ENCODE data around the gene HNRNPA3.

DNA sequence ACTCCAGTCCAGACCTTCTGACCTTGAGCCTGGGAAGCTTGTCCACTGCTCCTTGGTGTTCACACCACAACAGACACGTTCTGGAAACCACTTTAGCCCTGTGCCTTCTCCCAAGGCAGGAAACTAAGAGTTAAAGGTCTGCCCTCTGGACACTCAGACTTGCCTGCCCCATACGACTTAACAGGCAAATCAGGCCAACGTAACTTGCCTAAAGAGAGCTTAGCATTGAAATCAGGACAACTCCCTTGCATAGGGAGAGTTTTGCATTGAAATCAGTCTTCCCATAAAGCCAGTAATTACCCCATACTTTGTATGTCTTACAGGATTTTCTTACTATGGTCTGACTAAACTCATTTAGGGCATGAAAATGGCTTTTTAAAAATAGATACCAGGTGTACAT, 33.4 kb downstream of the HNRNPA3 start:
- TF ChIP-seq EZH2 (IDR thresholded peaks at IDR 0.05; ENCODE audit: insufficient read depth, poor library complexity, severe bottlenecking) (no peak), EZH2phosphoT487 (IDR thresholded peaks at IDR 0.05; ENCODE audit: insufficient read depth, low read depth) (no peak)

Measured in GM23248 (cell line).